ENCODE measurements around the gene USF2.

- TF ChIP-seq CTCF (conservative IDR thresholded peaks at IDR 0.05 in 1 of 2, IDR thresholded peaks at IDR 0.05 in 1 of 2; ENCODE audit: low read depth in 1 of 2, low read length in 2 of 2) (no peak), EZH2 (IDR thresholded peaks at IDR 0.05; ENCODE audit: low read length, missing control alignments) (no peak)
These were observed 53.3 kb downstream of the USF2 start for GRCh38 chr19:35322014-35322413.
